ENCODE data around the gene CSF2.

Gene CSF2

DNA sequence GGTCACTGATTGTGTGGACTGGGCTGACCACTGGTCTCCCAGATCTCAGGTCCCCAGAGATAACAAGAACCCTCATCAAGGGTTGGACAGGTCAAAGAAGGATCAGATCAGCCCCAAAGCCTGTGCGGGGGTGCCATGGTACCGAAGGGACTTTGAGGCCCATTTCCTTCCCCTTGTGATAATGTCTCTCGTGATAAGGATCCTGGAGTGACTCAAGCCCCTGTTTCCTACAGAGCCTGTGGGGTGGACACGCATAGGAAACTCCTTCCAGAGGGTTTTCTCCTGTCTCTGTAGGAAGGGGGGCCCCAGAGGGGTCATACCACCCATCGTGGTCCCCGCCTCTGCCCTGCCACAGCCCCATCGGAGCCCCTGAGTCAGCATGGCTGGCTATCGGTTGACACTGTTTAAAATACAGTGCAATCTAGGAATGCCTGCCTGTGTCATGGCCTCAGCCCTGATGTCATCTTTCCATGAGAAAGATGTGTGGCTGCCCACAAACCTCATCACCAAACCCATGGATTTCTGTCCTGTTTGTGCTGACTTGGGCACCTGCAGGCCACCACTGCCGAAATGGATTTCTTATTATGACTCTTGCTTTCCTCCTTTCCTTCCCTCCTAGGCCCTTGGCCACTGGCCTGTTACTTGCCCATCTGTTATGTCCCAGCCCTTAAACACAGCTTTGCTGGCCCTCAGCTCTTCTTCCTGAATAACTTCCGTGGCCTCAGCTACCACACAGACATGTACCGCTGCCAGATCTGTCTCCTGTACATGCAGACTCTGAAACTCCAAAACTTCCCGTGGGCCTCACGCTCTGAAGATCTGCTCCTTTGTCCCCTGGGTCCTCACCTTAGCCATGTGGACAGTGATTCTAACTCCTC lies 2.9 kb upstream of the CSF2 start:
- DNase-seq, result no peak

GRCh38 chr5:132071338-132071707 lies 2.3 kb upstream of the CSF2 start:
- no peak for DNase-seq

- no peak for DNase-seq
Measured at GRCh38 chr5:132072070-132072469, 1.5 kb upstream of the CSF2 start.

DNA sequence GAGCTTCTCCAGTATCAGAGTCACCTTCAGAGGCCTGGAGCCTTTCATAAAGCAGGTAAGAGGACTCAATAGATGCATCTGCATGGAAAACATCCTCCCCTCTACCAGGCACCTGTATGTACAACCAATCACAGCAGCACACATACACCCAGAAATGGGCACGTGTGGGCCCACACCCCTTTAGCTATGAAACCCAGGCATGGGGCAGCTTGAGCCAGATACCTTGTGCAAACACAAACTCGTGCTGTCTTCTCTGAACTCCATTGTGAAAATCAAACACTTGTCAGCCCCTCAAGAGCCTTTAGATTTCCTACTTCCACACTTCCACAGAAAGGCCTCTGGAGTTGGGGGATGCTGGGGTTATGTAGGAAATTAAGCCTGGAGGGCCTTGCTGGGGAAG lies 1.1 kb upstream of the CSF2 start:
- no peak for DNase-seq

DNA sequence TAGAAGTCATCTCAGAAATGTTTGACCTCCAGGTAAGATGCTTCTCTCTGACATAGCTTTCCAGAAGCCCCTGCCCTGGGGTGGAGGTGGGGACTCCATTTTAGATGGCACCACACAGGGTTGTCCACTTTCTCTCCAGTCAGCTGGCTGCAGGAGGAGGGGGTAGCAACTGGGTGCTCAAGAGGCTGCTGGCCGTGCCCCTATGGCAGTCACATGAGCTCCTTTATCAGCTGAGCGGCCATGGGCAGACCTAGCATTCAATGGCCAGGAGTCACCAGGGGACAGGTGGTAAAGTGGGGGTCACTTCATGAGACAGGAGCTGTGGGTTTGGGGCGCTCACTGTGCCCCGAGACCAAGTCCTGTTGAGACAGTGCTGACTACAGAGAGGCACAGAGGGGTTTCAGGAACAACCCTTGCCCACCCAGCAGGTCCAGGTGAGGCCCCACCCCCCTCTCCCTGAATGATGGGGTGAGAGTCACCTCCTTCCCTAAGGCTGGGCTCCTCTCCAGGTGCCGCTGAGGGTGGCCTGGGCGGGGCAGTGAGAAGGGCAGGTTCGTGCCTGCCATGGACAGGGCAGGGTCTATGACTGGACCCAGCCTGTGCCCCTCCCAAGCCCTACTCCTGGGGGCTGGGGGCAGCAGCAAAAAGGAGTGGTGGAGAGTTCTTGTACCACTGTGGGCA lies 642 bp downstream of the CSF2 start:
- DNase-seq, result no peak

DNA sequence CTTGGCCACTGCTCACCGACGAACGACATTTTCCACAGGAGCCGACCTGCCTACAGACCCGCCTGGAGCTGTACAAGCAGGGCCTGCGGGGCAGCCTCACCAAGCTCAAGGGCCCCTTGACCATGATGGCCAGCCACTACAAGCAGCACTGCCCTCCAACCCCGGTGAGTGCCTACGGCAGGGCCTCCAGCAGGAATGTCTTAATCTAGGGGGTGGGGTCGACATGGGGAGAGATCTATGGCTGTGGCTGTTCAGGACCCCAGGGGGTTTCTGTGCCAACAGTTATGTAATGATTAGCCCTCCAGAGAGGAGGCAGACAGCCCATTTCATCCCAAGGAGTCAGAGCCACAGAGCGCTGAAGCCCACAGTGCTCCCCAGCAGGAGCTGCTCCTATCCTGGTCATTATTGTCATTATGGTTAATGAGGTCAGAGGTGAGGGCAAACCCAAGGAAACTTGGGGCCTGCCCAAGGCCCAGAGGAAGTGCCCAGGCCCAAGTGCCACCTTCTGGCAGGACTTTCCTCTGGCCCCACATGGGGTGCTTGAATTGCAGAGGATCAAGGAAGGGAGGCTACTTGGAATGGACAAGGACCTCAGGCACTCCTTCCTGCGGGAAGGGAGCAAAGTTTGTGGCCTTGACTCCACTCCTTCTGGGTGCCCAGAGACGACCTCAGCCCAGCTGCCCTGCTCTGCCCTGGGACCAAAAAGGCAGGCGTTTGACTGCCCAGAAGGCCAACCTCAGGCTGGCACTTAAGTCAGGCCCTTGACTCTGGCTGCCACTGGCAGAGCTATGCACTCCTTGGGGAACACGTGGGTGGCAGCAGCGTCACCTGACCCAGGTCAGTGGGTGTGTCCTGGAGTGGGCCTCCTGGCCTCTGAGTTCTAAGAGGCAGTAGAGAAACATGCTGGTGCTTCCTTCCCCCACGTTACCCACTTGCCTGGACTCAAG lies 1.5 kb downstream of the CSF2 start:
- no peak for DNase-seq

DNA sequence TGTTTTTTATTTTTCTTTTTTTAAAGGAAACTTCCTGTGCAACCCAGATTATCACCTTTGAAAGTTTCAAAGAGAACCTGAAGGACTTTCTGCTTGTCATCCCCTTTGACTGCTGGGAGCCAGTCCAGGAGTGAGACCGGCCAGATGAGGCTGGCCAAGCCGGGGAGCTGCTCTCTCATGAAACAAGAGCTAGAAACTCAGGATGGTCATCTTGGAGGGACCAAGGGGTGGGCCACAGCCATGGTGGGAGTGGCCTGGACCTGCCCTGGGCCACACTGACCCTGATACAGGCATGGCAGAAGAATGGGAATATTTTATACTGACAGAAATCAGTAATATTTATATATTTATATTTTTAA lies 2.1 kb downstream of the CSF2 start:
- no peak for DNase-seq

- no peak for DNase-seq
Measured at GRCh38 chr5:132076202-132076830, 2.7 kb downstream of the CSF2 start.

GRCh38 chr5:132076983-132077382 lies 3.4 kb downstream of the CSF2 start:
- no peak for DNase-seq

DNA sequence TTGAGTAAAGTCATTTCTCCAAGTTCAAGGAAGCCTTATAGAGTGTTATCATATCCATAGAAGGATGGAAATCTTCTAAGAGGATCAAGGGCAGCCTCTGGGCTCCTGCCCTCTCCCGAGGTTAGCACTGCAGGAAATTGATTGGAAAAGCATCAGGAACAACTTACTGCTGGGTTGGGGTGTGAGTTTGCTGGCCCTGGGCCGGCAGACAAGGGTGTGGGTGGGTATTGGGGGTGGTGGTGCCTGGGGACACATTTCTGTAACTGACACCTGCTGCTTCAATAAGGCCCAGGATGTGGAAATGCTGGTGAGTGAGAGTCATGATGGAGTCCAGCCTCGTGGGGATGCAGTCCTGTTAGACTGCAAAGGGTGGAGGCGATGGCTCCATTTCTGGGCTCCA lies 5.5 kb downstream of the CSF2 start:
- no peak for DNase-seq

- no peak for DNase-seq
Measured at GRCh38 chr5:132079619-132080018, 6.0 kb downstream of the CSF2 start.

DNA sequence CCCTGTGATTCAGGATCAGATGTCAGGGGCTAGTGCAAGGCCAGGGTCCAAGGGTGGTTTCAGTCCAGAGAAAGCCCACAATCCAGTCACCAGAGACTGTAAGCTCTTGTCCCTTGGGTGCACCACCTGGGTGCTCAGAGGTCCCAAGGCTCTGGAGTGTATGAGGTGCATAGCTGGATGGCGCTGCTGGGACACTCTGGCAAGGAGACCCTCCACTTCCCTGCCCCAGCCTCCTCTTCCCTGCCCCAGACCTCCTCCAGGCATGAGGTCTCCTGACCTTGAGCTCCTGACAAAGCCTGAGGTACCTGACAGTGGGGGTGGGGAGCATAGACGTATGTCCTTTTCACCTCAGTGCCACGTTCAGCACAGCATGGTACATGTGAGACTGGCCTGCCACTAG lies 7.0 kb downstream of the CSF2 start:
- no peak for DNase-seq

GRCh38 chr5:132081458-132081857 lies 7.9 kb downstream of the CSF2 start:
- DNase-seq, result no peak

GRCh38 chr5:132082329-132083023 lies 8.9 kb downstream of the CSF2 start:
- DNase-seq, result no peak

DNA sequence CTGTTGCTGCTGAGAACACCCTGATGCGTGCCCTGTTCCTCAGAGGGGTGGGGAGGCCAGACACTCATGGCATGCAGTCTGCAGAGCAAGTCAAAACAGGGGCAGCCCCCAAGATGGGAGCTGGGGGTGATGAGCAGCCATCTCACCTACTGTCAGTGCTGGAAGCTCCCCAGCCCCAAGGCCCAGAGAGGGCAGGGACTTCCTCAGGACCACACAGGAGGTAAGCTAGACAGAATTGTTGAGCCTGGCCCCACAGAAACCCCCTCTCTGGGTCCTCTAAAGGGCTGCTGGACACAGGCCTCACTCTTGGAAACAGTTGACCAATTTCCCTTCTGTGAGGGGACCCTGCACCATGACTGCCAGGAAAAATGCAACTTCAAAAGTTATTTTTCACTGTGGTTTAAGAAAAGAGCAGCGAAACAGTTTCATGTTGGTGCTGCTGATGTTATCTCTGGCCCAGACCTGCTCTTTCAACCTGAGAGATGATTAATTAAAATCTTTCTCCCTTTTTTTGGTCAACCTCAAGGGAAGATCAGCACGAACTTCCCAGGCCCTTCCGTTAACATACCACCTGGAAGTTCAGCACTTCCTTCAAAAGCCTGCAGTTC lies 9.6 kb downstream of the CSF2 start:
- no peak for DNase-seq

DNA sequence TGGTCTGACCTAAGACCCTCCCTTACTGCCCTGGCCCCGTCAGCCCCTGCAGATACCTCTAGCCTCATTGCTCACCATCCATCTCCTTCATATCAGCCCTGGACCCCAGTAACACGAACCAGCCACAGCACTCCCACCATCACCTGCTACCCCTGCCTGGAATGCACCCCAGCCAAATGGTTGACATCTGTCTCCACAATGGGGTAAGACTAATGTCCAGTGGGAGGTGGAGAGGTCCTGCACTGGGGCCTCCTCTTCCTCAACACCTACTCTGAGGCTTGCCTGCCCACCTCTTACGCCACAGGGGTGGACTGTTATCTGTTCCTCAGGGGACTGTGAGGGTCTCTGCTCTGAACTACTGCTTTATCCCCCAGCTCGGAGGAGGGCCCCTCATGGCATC lies 12.1 kb downstream of the CSF2 start:
- DNase-seq, result no peak

GRCh38 chr5:132086277-132086794 lies 12.7 kb downstream of the CSF2 start:
- no peak for DNase-seq

DNA sequence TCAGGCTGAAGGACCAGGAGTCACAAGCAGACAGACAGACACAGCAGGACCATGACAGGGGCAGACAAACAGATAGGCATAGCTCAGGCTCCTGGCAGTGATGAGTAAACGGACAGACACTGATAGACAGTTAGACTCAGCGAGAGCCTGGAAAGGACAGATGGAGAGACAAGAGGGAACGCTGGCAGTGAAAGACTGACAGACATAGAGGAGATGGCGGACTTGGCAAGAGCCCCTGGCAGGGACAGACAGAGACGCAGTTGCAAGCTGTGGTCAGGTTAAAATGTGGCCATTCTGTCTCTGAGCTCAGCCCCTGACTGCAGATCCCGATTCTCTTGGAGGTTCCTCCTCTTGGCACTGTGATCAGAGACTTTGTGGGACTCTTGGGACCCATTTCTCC lies 13.6 kb downstream of the CSF2 start:
- DNase-seq, result no peak

DNA sequence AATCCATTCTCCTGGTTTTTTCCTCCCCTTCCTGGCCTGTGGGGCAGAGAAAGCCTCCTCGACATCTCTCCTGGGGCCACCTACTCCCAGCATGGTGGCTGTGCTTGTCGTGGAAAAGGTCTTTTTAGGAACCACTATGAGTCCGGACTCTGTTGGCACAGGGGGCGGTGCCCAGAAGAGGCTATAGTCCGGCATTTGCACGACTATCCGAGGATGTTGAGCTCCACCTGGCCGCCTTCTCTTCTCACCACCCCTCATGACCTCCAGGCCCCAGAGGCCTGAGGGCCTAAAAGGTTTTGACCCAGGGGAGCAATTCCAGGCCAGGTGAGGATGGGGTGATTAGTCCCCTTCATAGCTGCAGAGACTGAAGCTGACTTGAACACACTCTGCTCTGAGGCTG lies 14.1 kb downstream of the CSF2 start:
- DNase-seq, result no peak

GRCh38 chr5:132089363-132089762 lies 15.8 kb downstream of the CSF2 start:
- no peak for DNase-seq

DNA sequence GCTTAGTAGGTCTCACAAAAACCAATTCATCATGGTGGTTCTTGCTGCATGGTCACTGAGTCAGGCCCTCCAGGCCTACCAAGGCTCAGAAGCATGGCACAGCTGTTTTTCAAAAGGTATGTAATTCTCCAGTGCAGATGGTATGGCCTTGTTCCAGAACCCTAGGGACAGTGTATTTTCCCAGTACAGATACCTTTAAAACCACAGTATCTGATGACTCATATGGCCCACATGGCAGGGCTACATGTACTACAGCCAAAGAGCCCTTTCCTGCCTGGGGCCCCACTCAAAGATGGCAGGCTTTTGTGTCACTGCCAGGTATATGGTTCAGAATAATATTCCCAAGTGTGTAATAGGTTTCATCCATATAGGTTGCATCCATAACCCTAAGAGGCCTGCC lies 16.5 kb downstream of the CSF2 start:
- no peak for DNase-seq

DNA sequence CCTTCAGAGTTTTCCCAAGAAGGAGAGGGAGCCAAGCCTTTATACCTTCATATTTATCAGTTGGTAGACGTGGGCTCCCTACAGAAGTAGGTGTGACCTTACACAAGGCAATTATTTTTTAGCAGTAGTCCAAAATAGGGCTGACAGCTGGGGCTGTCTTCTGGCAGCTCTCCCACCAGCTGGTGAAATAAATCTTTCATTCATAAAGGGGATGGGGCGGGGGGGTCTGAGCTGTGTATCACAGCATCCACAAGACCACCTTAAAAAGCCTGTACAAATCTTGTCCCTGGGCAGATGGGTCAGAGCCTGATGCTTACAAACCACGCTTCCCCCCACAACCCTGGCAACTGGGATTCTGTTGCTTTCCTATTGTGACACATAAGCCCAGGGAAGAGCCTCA lies 19.7 kb downstream of the CSF2 start:
- no peak for DNase-seq
